Measurements from ENCODE around the gene KPNB1. TPM values are rescaled to one million over a fixed set of nuclear protein-coding genes. Genes with fewer than 3 reads are reported as not detected.
A peak's percentile ranks its signal among the peaks of the same experiment; 100 is the strongest.

Gene KPNB1
- polyA plus RNA-seq, 2 donors = 40.8 to 75.5 TPM

DNA sequence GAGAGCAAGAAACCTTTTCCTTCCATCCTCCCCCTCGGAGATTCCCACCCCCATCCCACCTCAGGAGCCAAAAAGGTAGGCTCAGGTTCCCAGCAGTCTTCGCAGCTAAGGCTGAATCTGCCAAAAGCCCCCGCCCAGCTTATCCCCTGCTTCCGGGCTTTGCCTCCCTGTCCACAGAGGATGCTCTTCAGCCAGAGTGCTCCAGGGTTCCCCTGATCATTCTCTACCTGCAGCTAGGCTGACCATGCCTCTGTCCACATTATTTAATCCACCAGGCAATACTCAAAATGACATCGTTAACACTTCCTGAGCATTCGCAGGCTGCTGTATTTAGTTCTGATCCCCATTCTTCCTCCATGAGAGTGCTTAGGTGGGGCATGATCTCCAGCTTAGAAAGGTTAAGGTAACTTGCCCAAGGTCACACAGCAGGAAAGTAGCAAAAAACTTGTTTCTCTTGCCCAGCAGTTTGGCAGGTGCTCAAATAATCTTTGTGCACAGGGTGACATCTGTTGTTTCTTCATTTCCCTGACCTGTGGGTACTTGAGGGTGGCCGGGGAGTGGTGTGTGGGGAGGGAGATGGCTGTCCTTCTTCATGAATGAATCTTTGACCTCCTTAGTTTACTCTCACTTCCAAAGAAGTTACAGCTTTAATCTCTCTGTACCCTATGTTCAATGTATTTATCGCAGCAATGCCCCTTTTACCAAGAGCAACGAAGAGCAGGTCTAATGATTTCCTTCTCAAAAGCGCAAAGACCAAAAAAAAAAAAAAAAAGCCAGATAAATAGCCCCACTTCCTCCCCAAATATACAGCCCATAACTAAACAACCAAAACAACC is 43.4 kb downstream of the KPNB1 start:
- Histone ChIP-seq H3K4me3 (ENCODE audit: low read depth in 1 of 2, low read length in 2 of 2) (peak overlapping the region; percentile 59 to 87), H3K9me3 (ENCODE audit: control insufficient read depth in 2 of 2, insufficient read depth in 1 of 2, low read depth in 1 of 2, low read length in 1 of 2) (no peaks in the 10 kb centered on the region), H3K4me1 (ENCODE audit: control insufficient read depth in 2 of 2, insufficient read depth in 2 of 2, low read length in 1 of 2) (peaks cover 0 to 22% of the 10 kb centered on the region in 2 donors), H3K27ac (ENCODE audit: low read depth in 2 of 2, low read length in 1 of 2) (peak overlapping the region; percentile 80 to 81), H3K27me3 (ENCODE audit: control insufficient read depth in 1 of 2, insufficient read depth in 2 of 2, low read length in 2 of 2) (no peaks in the 10 kb centered on the region), H3K36me3 (ENCODE audit: control insufficient read depth in 2 of 2, insufficient read depth in 2 of 2, low read length in 1 of 2) (peaks cover 0 to 7% of the 10 kb centered on the region in 2 donors)
- 24 to 25% methylated on average over 10 of the region's 10 CpGs for WGBS, 2 donors

DNA sequence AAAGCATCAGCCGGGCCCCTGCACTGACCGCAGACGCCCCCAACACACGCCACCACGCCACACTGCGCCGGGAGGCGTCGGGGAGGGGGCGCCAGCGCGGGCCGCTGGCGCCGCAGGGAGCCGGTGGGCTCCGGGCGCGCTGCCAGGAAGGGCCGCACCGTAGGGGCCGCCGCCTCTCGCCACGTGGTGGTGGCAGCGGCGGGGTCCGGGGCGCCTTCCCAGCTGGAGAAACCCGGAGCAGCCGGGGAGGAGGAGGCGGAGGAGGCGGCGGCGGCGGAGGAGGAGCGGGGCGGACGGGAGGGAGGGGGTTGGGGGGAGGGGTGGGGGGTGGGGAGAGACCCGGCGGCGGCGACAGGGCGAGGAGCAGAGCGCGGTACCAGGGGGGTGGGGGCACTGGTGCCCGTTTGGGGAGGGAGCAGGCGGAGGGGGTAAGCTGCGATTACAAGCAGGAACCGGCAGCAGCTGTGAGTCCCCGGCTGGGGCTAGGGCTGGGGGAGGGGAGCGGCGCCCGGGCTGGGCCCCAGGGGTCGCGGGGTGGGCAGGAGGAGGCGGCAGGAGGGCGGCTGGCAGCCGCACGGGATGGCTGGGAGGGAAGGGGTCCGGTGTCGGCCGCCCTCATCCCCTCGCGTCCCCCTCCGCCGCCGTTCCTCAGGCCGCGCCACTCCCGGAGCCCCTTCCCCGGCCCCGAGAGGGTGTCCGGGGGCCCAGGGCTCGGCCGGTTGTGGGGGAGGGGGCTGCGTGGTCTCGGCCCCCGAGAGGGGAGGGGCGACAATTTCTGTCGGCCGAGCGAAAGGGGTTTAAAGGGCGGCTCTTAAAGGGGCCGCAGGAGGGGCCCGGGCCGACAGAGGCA is 44.2 kb downstream of the KPNB1 start, which contains the start of gene TBKBP1:
Gene TBKBP1, plus strand, starts transcription at position 431 of the 850 bp plus-strand sequence. CDS start 1,952 bp downstream, outside the sequence.
- H3K9me3 ChIP-seq (ENCODE audit: control insufficient read depth in 2 of 2, insufficient read depth in 1 of 2, low read depth in 1 of 2, low read length in 1 of 2) = no peaks in the 10 kb centered on the region
- WGBS, 2 donors = 0% methylated on average over 53 to 80 of the region's 87 CpGs
- H3K36me3 ChIP-seq (ENCODE audit: control insufficient read depth in 2 of 2, insufficient read depth in 2 of 2, low read length in 1 of 2) = peaks cover 0 to 7% of the 10 kb centered on the region in 2 donors
- H3K4me1 ChIP-seq (ENCODE audit: control insufficient read depth in 2 of 2, insufficient read depth in 2 of 2, low read length in 1 of 2) = peaks cover 0 to 22% of the 10 kb centered on the region in 2 donors
- H3K27ac ChIP-seq (ENCODE audit: low read depth in 2 of 2, low read length in 1 of 2) = peak within 1 kb of the TSS; percentile 80 to 81
- no peaks in the 10 kb centered on the region for H3K27me3 ChIP-seq (ENCODE audit: control insufficient read depth in 1 of 2, insufficient read depth in 2 of 2, low read length in 2 of 2)
- H3K4me3 ChIP-seq (ENCODE audit: low read depth in 1 of 2, low read length in 2 of 2) = peak within 1 kb of the TSS; percentile 59 to 87

DNA sequence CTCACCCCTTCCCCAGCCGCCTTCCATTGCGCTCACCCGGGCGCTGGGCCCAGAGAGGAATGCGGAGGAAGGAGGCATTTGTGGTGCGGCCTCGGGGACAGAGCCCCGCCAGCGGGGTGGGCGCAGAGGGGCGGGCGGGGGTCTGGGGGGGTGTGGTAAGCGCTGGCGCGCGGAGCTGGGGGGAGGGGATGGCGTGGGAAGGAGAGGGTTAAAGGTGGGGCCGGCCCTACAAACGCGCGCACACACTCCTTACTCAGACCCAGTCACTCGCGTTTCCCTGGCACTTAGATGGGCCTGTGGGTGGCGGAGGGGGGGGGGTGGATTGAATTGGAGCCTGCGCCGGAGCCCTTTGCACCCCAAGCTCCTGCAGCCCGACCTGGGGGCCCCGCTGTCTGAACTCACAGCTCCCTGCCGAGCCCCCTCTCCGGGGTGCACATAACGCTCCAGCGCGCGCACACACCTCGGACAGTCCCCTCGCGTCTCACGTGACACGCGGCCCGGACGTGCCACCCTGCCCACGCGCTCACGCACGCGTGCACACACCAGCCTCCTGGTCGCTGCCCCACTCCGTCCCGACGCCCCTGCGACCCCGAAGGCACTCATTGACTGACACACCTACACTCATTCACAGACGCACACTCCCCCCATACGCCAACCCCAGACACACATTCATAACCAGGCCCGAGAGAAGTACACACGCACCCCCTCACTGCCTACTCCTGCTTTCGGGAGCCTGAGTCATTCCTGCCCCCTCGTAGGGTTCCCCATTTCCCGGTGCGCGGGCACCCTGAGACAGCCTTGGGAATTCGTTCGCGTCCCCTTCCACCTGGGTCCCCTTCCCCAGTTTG is 45.1 kb downstream of the KPNB1 start:
- peaks cover 0 to 9% of the 10 kb centered on the region in 2 donors for H3K36me3 ChIP-seq (ENCODE audit: control insufficient read depth in 2 of 2, insufficient read depth in 2 of 2, low read length in 1 of 2)
- H3K27ac ChIP-seq (ENCODE audit: low read depth in 2 of 2, low read length in 1 of 2) = peak overlapping the region; percentile 74 to 81
- no peaks in the 10 kb centered on the region for H3K9me3 ChIP-seq (ENCODE audit: control insufficient read depth in 2 of 2, insufficient read depth in 1 of 2, low read depth in 1 of 2, low read length in 1 of 2)
- H3K4me1 ChIP-seq (ENCODE audit: control insufficient read depth in 2 of 2, insufficient read depth in 2 of 2, low read length in 1 of 2) = peaks cover 0 to 22% of the 10 kb centered on the region in 2 donors
- WGBS, 2 donors = 1% methylated on average over 50 to 65 of the region's 65 CpGs
- H3K27me3 ChIP-seq (ENCODE audit: control insufficient read depth in 1 of 2, insufficient read depth in 2 of 2, low read length in 2 of 2) = no peaks in the 10 kb centered on the region
- H3K4me3 ChIP-seq (ENCODE audit: low read depth in 1 of 2, low read length in 2 of 2) = peak overlapping the region; percentile 50 to 87

DNA sequence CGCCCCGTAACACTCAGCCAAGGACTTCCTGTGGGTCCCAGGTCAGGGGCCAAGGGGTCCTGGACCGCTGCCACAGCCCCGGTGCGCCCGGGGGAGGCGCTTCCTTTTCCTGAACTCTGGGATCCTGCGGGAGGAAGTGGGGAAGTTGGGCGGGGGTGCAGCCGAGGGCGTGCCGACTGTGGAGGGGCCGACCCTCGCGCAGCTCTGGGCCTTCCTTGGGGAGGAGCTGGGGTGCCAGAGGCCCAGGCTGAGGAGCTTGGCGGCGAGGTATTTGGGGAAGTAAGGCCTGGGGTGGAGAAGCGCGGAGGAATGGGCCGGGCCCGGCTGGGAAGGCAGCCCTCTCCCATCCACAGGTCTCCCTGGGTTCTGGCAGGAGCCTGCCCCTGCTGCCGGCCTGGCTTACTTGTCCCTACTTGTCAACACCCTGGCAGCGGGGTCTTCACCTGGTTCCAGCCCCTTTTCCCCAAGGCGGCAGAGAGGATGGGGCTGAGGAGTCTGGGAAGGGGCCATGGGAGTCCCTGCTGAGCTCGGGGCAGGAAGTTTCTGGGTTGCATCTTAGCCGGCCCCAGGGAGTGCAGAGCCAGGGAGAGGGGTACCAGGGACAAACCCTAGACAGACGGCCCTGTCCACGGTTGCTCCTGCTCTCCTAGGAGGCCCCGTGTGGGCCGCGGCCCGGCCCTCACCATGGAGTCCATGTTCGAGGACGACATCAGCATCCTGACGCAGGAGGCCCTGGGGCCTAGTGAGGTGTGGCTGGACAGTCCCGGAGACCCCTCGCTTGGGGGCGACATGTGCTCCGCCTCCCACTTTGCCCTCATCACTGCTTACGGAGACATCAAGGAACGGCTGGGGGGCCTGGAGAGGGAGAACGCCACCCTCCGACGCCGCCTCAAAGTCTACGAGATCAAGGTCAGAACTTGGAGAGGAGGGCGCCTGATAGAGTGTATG is 46.0 kb downstream of the KPNB1 start:
- H3K27ac ChIP-seq (ENCODE audit: low read depth in 2 of 2, low read length in 1 of 2) = peak overlapping the region; percentile 74 to 81
- no peaks in the 10 kb centered on the region for H3K27me3 ChIP-seq (ENCODE audit: control insufficient read depth in 1 of 2, insufficient read depth in 2 of 2, low read length in 2 of 2)
- H3K9me3 ChIP-seq (ENCODE audit: control insufficient read depth in 2 of 2, insufficient read depth in 1 of 2, low read depth in 1 of 2, low read length in 1 of 2) = no peaks in the 10 kb centered on the region
- WGBS, 2 donors = 42 to 43% methylated on average over 46 to 47 of the region's 47 CpGs
- peaks cover 0 to 22% of the 10 kb centered on the region in 2 donors for H3K4me1 ChIP-seq (ENCODE audit: control insufficient read depth in 2 of 2, insufficient read depth in 2 of 2, low read length in 1 of 2)
- H3K36me3 ChIP-seq (ENCODE audit: control insufficient read depth in 2 of 2, insufficient read depth in 2 of 2, low read length in 1 of 2) = peaks cover 4 to 9% of the 10 kb centered on the region in 2 donors
- peak overlapping the region; percentile 50 to 87 for H3K4me3 ChIP-seq (ENCODE audit: low read depth in 1 of 2, low read length in 2 of 2)

DNA sequence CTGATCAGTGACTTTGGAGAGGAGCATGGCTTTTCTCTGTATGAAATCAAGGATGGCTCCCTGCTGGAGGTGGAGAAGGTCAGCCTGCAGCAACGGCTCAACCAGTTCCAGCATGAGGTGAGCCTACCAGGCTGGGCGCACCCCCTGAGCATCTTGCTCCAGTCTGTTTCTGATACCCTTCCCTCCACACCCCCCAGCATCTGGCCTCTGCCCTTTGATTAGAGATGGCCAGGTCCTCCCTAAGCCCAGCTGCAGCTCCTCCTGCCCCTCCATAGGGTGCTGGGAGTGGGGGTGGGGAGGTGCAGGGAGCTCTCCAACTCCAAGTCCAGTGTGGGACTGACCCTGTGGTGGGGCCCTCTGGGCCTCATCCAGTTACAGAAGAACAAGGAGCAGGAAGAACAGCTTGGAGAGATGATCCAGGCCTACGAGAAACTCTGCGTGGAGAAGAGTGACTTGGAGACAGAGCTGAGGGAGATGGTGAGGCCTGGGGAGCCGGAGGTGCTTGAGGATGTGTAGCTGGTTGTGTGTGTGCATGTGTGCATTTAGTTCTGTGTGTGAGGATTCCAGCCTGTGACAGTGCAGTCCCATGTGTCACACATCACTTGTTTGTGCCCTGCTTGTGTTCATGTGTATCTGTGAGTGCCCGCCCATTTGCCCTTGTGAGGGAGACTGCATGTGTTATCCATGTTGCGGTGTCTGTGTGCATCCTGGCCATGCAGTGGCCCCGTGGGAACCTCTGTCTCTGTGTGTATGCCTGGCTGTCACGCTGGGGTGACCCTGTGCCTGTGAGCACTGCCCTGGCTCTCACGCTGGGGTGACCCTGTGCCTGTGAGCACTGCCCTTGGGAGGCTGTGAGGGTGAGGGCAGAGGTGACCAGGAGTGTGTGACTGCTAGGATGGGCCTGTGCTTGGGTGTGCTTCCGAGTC is 47.3 kb downstream of the KPNB1 start:
- no peak overlapping the region for H3K27ac ChIP-seq (ENCODE audit: low read depth in 2 of 2, low read length in 1 of 2)
- H3K9me3 ChIP-seq (ENCODE audit: control insufficient read depth in 2 of 2, insufficient read depth in 1 of 2, low read depth in 1 of 2, low read length in 1 of 2) = no peaks in the 10 kb centered on the region
- peaks cover 2 to 22% of the 10 kb centered on the region in 2 donors for H3K4me1 ChIP-seq (ENCODE audit: control insufficient read depth in 2 of 2, insufficient read depth in 2 of 2, low read length in 1 of 2)
- no peak overlapping the region for H3K4me3 ChIP-seq (ENCODE audit: low read depth in 1 of 2, low read length in 2 of 2)
- 75 to 83% methylated on average over 11 of the region's 11 CpGs for WGBS, 2 donors
- H3K27me3 ChIP-seq (ENCODE audit: control insufficient read depth in 1 of 2, insufficient read depth in 2 of 2, low read length in 2 of 2) = no peaks in the 10 kb centered on the region
- H3K36me3 ChIP-seq (ENCODE audit: control insufficient read depth in 2 of 2, insufficient read depth in 2 of 2, low read length in 1 of 2) = peaks cover 4 to 9% of the 10 kb centered on the region in 2 donors

DNA sequence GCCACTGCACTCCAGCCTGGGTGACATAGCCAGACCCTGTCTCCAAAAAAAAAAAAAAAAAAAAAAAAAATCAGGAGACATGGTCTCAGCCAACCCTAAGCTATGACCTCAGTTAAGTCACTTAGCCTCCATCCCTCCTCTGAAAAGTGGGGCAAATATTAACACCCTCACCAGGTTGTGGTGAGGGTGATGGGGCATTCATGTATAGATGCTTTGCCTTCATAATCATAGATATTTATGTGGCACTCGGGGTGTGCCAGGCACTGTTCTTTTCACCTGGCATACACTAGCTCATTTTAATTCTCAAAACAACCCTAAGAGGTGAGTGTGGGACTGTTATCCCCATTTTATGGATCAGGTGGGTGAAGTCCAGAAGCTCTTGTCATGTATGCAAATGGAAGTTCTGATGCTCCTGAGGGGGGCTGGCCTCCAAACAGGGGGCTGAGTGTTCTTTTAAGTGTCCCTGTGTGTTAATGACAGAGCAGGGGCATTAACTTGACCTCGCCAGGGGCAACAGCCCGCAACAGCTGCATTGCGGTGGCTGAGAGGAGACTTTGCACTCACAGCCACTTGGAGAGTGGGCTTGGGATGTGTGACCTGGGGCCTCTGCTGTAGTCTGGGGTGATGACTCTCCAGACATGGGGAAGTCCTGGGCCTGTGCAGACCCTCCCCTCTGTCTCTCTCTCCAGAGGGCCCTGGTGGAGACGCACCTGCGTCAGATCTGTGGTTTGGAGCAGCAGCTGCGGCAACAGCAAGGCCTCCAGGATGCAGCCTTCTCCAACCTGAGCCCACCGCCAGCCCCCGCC is 48.4 kb downstream of the KPNB1 start:
- Histone ChIP-seq H3K9me3 (ENCODE audit: control insufficient read depth in 2 of 2, insufficient read depth in 1 of 2, low read depth in 1 of 2, low read length in 1 of 2) (no peaks in the 10 kb centered on the region), H3K27me3 (ENCODE audit: control insufficient read depth in 1 of 2, insufficient read depth in 2 of 2, low read length in 2 of 2) (no peaks in the 10 kb centered on the region), H3K36me3 (ENCODE audit: control insufficient read depth in 2 of 2, insufficient read depth in 2 of 2, low read length in 1 of 2) (peaks cover 4 to 9% of the 10 kb centered on the region in 2 donors), H3K4me1 (ENCODE audit: control insufficient read depth in 2 of 2, insufficient read depth in 2 of 2, low read length in 1 of 2) (peaks cover 2 to 19% of the 10 kb centered on the region in 2 donors), H3K27ac (ENCODE audit: low read depth in 2 of 2, low read length in 1 of 2) (no peak overlapping the region), H3K4me3 (ENCODE audit: low read depth in 1 of 2, low read length in 2 of 2) (no peak overlapping the region)
- 73 to 78% methylated on average over 9 of the region's 9 CpGs for WGBS, 2 donors

DNA sequence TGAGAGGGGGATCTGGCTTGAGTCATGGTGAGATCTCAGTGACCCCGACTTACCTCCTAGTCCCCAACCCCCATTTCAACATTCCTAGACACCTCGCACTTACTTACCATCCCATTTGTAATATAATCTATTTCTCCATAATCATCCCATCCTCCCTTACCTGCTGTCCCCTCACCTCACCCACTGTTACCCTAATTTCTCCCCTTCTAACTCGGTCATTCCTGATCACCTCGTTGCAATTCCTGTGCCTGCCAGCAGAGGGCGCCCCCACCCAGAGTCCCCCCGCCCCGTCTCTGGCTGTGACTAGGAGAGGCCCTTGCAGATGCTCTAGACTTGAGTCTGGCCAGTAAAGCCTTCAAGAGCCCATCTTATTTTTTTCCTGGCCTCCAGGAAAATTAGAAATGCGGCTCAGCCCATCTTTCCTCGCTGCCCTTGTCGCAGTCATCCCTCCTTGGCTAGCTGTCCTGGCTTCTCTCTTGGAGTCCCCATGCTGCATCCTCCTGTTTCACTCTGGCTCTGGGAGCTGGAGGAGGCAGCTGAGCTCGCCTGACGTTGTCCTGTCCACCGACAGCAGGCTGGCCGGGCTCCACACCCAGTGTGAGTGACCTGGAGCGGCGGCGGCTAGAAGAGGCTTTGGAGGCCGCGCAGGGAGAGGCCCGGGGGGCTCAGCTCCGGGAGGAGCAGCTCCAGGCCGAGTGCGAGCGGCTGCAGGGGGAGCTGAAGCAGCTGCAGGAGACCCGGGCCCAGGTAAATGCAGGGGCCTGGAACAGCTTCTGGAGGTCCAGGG is 49.2 kb downstream of the KPNB1 start:
- peaks cover 4 to 9% of the 10 kb centered on the region in 2 donors for H3K36me3 ChIP-seq (ENCODE audit: control insufficient read depth in 2 of 2, insufficient read depth in 2 of 2, low read length in 1 of 2)
- no peaks in the 10 kb centered on the region for H3K27me3 ChIP-seq (ENCODE audit: control insufficient read depth in 1 of 2, insufficient read depth in 2 of 2, low read length in 2 of 2)
- no peak overlapping the region for H3K4me3 ChIP-seq (ENCODE audit: low read depth in 1 of 2, low read length in 2 of 2)
- H3K27ac ChIP-seq (ENCODE audit: low read depth in 2 of 2, low read length in 1 of 2) = no peak overlapping the region
- H3K4me1 ChIP-seq (ENCODE audit: control insufficient read depth in 2 of 2, insufficient read depth in 2 of 2, low read length in 1 of 2) = peaks cover 2 to 16% of the 10 kb centered on the region in 2 donors
- WGBS, 2 donors = 63 to 64% methylated on average over 25 of the region's 25 CpGs
- no peaks in the 10 kb centered on the region for H3K9me3 ChIP-seq (ENCODE audit: control insufficient read depth in 2 of 2, insufficient read depth in 1 of 2, low read depth in 1 of 2, low read length in 1 of 2)
